ENCODE measurements around the gene TNS4. TPM values are rescaled to one million over a fixed set of nuclear protein-coding genes. Genes with fewer than 3 reads are reported as not detected.

TNS4 gene
- total and polyA plus RNA-seq, 9 of the 15 experiments (the other 6 are each of a cell fraction or from before 2014, with no cell fraction given) = 0.04 to 0.73 (median 0.24) TPM; not detected in 1

DNA sequence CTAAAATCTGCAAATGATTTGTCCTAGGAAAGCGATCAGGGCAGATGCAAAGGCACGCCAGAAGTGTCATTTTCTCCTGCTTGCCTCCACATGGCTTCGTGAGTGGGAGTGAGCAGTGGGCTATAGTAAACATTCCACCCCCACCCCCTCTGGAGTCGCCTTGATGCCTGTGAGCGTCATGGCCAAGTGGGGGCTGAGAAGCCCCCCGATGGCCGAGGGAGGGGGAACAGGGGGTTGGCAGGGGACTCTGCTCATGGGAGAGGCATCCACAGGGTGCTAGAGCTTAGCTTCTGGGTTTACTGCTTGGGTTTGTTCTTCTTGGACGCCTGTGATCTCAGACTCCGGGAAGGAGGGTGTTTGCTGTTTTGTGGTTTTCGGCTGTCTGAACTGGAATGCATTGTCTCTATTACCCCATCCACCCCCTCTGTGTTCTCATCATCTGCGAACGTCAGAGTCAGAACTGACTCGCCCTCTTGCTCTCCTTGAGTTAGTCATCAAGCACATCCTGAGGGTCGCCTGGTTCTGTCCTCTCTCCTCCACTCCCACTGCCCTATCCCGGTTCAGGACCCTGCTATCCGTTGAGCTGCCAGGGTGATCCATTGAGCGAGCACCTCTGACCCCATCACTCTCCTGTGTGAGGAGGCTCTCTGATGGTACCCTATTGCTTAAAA is 15.4 kb downstream of the TNS4 start (continued):
- no peak for TF ChIP-seq ZNF184 (CRISPR knock-in tag; IDR thresholded peaks at IDR 0.05)
- no peak for TF ChIP-seq CBFB (CRISPR knock-in tag; IDR thresholded peaks at IDR 0.05)
- no peak for TF ChIP-seq HMG20B (CRISPR knock-in tag; IDR thresholded peaks at IDR 0.05)
- TF ChIP-seq ZNF586 (CRISPR knock-in tag; conservative IDR thresholded peaks at IDR 0.05) = no peak
- TF ChIP-seq L3MBTL2 (IDR thresholded peaks at IDR 0.05) = 0 out of 2 replicates have a peak, but pooled peaks have one; percentile 26
- TF ChIP-seq SOX6 (IDR thresholded peaks at IDR 0.05) = peak; percentile 77
- no peak for TF ChIP-seq RNF2 (IDR thresholded peaks at IDR 0.05)
- TF ChIP-seq GATA2 (CRISPR knock-in tag; IDR thresholded peaks at IDR 0.05) = no peak
- TF ChIP-seq CBX2 (IDR thresholded peaks at IDR 0.05; ENCODE audit: insufficient read depth, low read length, poor library complexity, severe bottlenecking) = no peak
- no peak for TF ChIP-seq RFX1 (IDR thresholded peaks at IDR 0.05)
- TF ChIP-seq ZNF398 (CRISPR knock-in tag; IDR thresholded peaks at IDR 0.05) = no peak
- TF ChIP-seq, protein P1, sequence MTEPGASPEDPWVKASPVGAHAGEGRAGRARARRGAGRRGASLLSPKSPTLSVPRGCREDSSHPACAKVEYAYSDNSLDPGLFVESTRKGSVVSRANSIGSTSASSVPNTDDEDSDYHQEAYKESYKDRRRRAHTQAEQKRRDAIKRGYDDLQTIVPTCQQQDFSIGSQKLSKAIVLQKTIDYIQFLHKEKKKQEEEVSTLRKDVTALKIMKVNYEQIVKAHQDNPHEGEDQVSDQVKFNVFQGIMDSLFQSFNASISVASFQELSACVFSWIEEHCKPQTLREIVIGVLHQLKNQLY (CRISPR knock-in tag; conservative IDR thresholded peaks at IDR 0.05) = no peak
- TF ChIP-seq ATF1 (CRISPR knock-in tag; IDR thresholded peaks at IDR 0.05) = no peak
- TF ChIP-seq ATF1 (tag; IDR thresholded peaks at IDR 0.05) = 0 out of 2 replicates have a peak, but pooled peaks have one; percentile 10
- no peak for TF ChIP-seq CTCFL (IDR thresholded peaks at IDR 0.05; ENCODE audit: borderline replicate concordance, insufficient read depth, low read depth, low read length, poor library complexity, severe bottlenecking)
- TF ChIP-seq ZNF507 (tag; conservative IDR thresholded peaks at IDR 0.05) = no peak
- TF ChIP-seq, protein P2, sequence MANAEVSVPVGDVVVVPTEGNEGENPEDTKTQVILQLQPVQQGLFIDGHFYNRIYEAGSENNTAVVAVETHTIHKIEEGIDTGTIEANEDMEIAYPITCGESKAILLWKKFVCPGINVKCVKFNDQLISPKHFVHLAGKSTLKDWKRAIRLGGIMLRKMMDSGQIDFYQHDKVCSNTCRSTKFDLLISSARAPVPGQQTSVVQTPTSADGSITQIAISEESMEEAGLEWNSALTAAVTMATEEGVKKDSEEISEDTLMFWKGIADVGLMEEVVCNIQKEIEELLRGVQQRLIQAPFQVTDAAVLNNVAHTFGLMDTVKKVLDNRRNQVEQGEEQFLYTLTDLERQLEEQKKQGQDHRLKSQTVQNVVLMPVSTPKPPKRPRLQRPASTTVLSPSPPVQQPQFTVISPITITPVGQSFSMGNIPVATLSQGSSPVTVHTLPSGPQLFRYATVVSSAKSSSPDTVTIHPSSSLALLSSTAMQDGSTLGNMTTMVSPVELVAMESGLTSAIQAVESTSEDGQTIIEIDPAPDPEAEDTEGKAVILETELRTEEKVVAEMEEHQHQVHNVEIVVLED (CRISPR knock-in tag; IDR thresholded peaks at IDR 0.05) = no peak
- TF ChIP-seq BCOR (IDR thresholded peaks at IDR 0.05) = no peak
- TF ChIP-seq SPI1 (IDR thresholded peaks at IDR 0.05; ENCODE audit: borderline replicate concordance, low read depth, low read length) = no peak
- no peak for TF ChIP-seq SMAD1 (IDR thresholded peaks at IDR 0.05; ENCODE audit: low read depth, low read length, partially characterized antibody)
- TF ChIP-seq C11orf30 (IDR thresholded peaks at IDR 0.05; ENCODE audit: low read depth) = no peak
- TF ChIP-seq MTA1 (IDR thresholded peaks at IDR 0.05; ENCODE audit: borderline replicate concordance) = no peak
- TF ChIP-seq POLR2B (IDR thresholded peaks at IDR 0.05; ENCODE audit: low read depth, partially characterized antibody) = no peak
- no peak for TF ChIP-seq ZNF830 (CRISPR knock-in tag; IDR thresholded peaks at IDR 0.05)
- TF ChIP-seq EGR1 (conservative IDR thresholded peaks at IDR 0.05) = peak; percentile 79
- TF ChIP-seq ZNF134 (CRISPR knock-in tag; conservative IDR thresholded peaks at IDR 0.05) = no peak
- TF ChIP-seq HDGF (IDR thresholded peaks at IDR 0.05) = no peak

Measured in K562 (cell line).